OCI-LY1 (cell line): ENCODE data around the gene NKAIN4.

Source experiments
- CTCF ChIP-seq: fragments of 200-600 bp; sonication (generic), shearing (Covaris generic); IDR thresholded peaks from 2 replicates; pipeline ENCODE4 v1.5.1; 2017; ENCODE audit warnings: mild to moderate bottlenecking, antibody characterized with exemption, low read length, moderate library complexity, mixed read lengths
- EZH2 ChIP-seq: fragments of 200-600 bp; sonication (generic), shearing (Covaris generic); IDR thresholded peaks from 2 replicates; pipeline ENCODE4 v1.8.0; 2017; ENCODE audit warnings: borderline replicate concordance, mixed run types, mild to moderate bottlenecking, antibody characterized with exemption, low read length, moderate library complexity, mixed read lengths

GRCh38 chr20:63283397-63284082 lies 29.3 kb upstream of the NKAIN4 start:
- TF ChIP-seq CTCF, result no peak
- no peak for TF ChIP-seq EZH2
